ENCODE results near the gene GCGR.

DNA sequence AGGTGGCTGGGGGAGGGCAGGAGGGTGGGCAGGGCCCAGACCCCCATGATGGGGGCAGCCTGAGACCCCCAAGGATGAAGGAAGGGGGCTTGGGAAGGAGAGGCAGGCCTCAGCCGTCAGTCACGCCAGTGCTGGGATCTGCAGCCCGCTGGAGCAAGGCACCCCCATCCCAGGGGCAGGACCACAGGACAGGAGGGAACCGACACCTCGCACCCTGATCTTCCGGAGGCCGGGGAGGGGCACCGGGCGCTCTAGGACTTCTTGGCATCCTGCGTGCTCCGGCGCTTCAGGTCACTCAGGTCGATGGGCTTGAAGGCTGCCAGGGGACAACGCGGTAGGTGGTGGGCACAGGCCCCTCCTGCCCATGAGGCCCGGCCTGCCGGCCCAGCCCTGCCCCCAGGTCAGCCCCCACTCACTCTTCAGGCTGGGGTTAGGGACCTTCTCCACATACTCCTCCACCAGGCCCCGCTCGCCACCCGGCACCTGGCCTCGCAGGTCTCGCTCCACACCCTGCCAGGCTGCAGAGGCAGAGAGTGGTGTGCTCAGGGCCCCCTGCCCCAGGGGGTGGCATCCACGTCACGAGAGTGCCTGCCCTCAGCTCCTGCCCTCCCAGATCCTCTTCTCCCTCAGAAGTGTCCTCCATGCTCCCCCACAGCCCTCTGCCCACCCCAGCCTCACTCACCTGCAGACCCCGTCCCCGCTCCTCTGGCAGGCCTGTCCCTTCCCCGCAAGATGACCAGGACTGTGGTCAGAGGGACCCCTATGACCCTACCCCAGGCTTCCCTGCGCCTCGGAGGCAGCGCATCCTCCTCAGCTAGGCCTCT is 19.3 kb downstream of the GCGR start:
- no peak for TF ChIP-seq POLR2A (IDR thresholded peaks at IDR 0.05)
- TF ChIP-seq, protein P1, sequence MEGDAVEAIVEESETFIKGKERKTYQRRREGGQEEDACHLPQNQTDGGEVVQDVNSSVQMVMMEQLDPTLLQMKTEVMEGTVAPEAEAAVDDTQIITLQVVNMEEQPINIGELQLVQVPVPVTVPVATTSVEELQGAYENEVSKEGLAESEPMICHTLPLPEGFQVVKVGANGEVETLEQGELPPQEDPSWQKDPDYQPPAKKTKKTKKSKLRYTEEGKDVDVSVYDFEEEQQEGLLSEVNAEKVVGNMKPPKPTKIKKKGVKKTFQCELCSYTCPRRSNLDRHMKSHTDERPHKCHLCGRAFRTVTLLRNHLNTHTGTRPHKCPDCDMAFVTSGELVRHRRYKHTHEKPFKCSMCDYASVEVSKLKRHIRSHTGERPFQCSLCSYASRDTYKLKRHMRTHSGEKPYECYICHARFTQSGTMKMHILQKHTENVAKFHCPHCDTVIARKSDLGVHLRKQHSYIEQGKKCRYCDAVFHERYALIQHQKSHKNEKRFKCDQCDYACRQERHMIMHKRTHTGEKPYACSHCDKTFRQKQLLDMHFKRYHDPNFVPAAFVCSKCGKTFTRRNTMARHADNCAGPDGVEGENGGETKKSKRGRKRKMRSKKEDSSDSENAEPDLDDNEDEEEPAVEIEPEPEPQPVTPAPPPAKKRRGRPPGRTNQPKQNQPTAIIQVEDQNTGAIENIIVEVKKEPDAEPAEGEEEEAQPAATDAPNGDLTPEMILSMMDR (IDR thresholded peaks at IDR 0.05), result no peak

Measured in body of pancreas (tissue), 4 donors.